Smooth muscle cell (in vitro differentiated cells): Measurements from ENCODE around the gene VPS13A. TPM values are rescaled to one million over a fixed set of nuclear protein-coding genes. Genes with fewer than 3 reads are reported as not detected.
"Not testable (repeated sequence)": the region's sequence is repeated elsewhere in the genome, so short reads cannot be mapped to it uniquely, and the experiment has no call there.

ENCODE experiments used
- DNase-seq: peaks from one replicate; lab custom pipeline; 2025; ENCODE audit not compliant: unreplicated experiment; lab: John Stamatoyannopoulos, UW
- H2AFZ ChIP-seq: fragments of 200-600 bp; sonication (generic); 2 replicates; pipeline ENCODE4 v1.6.0; 2016; ENCODE audit warnings: antibody characterized with exemption, low read depth, mild to moderate bottlenecking
- H3F3A ChIP-seq: fragments of 200-600 bp; sonication (generic); 2 replicates; pipeline ENCODE4 v1.6.0; 2017; ENCODE audit warnings: antibody characterized with exemption, low read depth
- H3K27ac ChIP-seq: fragments of 200-600 bp; sonication (generic); 2 replicates; pipeline ENCODE4 v1.5.1; 2016; ENCODE audit warnings: low read depth, mild to moderate bottlenecking
- H3K27me3 ChIP-seq: fragments of 200-600 bp; sonication (generic); 2 replicates; pipeline ENCODE4 v1.6.1; 2016; ENCODE audit warnings: low read depth, mild to moderate bottlenecking
- H3K36me3 ChIP-seq: fragments of 200-600 bp; sonication (generic); 2 replicates; pipeline ENCODE4 v1.5.1; 2016; ENCODE audit warnings: low read depth
- H3K4me1 ChIP-seq: fragments of 200-600 bp; sonication (generic); 2 replicates; pipeline ENCODE4 v1.5.1; 2016; ENCODE audit warnings: low read depth
- H3K4me2 ChIP-seq: fragments of 200-600 bp; sonication (generic); 2 replicates; pipeline ENCODE4 v1.6.0; 2016; ENCODE audit warnings: mild to moderate bottlenecking
- H3K4me3 ChIP-seq: fragments of 200-600 bp; sonication (generic); 2 replicates; pipeline ENCODE4 v1.5.1; 2016; ENCODE audit warnings: mild to moderate bottlenecking
- H3K79me2 ChIP-seq: fragments of 200-600 bp; sonication (generic); 2 replicates; pipeline ENCODE4 v1.6.0; 2016; ENCODE audit warnings: low read depth, mild to moderate bottlenecking
- H3K9ac ChIP-seq: fragments of 200-600 bp; sonication (generic); 2 replicates; pipeline ENCODE4 v1.6.0; 2016; ENCODE audit warnings: low read depth
- H3K9me3 ChIP-seq: fragments of 200-600 bp; sonication (generic); replicated peaks from 2 replicates; pipeline ENCODE4 v1.5.1; 2016; ENCODE audit warnings: low read depth
- H4K20me1 ChIP-seq: fragments of 200-600 bp; sonication (generic); 2 replicates; pipeline ENCODE4 v1.6.0; 2016; ENCODE audit warnings: low read depth
- WGBS: methylation state at CpG from one replicate; pipeline ENCODE4 v1.1.7; 2016; ENCODE audit warnings: low lambda C conversion rate; 5-methylcytosine and 5-hydroxymethylcytosine counted together
- polyA plus RNA-seq: library from polyadenylated mRNA; unstranded; fragments of >200 nt; fragmentation: Nextera tagmentation; extraction: Ambion mirVana; gene quantifications from 2 replicates; pipeline ENCODE4 v1.2.1, GENCODE V29; 2016
- total RNA-seq: library from RNA; depleted of rRNA; stranded (reverse); fragments of >200 nt; gene quantifications from 2 replicates; pipeline ENCODE4 v1.2.3, GENCODE V29; 2014
- TF ChIP-seq, protein P1 (sequence below): fragments of 200-600 bp; sonication (generic); IDR thresholded peaks from 2 replicates; pipeline ENCODE4 v1.5.1; 2017; ENCODE audit warnings: borderline replicate concordance, mild to moderate bottlenecking, antibody characterized with exemption; ENCODE audit not compliant: insufficient read depth, poor library complexity, severe bottlenecking

Gene VPS13A
- total and polyA plus RNA-seq, 2 experiments from 2014 or later: 1.6 to 17.0 TPM

DNA sequence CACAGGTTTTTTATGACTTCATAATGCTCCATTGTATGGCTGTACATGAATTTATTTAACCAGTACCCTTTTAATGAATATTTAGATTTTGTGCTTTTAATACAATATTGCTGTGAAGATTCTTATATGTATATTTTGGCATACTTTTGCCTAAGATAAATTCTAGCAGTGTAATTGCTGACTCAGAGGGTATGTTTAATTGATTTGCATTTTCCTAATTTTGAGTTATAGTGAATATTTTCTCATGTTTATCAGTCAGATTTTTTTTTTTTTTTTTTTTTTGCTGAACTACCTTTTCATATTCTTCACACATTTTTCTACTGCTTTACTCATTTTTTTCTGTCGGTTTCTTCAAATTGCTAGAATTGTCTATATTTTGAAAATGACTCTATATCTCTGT is 222.6 kb downstream of the VPS13A start:
- DNase-seq: no peak
- 89% methylated on average over 1 of the region's 1 CpG for WGBS
- Histone ChIP-seq H3K36me3 (no peaks in the 10 kb centered on the region), H3F3A (no peaks in the 10 kb centered on the region), H3K27ac (no peak overlapping the region), H3K79me2 (no peaks in the 10 kb centered on the region), H3K9me3 (no peaks in the 10 kb centered on the region), H3K27me3 (no peaks in the 10 kb centered on the region), H3K4me2 (no peak overlapping the region), H3K9ac (no peak overlapping the region), H2AFZ (no peak overlapping the region), H3K4me1 (no peaks in the 10 kb centered on the region), H3K4me3 (no peak overlapping the region), H4K20me1 (no peaks in the 10 kb centered on the region)
- TF ChIP-seq, protein P1, sequence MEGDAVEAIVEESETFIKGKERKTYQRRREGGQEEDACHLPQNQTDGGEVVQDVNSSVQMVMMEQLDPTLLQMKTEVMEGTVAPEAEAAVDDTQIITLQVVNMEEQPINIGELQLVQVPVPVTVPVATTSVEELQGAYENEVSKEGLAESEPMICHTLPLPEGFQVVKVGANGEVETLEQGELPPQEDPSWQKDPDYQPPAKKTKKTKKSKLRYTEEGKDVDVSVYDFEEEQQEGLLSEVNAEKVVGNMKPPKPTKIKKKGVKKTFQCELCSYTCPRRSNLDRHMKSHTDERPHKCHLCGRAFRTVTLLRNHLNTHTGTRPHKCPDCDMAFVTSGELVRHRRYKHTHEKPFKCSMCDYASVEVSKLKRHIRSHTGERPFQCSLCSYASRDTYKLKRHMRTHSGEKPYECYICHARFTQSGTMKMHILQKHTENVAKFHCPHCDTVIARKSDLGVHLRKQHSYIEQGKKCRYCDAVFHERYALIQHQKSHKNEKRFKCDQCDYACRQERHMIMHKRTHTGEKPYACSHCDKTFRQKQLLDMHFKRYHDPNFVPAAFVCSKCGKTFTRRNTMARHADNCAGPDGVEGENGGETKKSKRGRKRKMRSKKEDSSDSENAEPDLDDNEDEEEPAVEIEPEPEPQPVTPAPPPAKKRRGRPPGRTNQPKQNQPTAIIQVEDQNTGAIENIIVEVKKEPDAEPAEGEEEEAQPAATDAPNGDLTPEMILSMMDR: no peak

DNA sequence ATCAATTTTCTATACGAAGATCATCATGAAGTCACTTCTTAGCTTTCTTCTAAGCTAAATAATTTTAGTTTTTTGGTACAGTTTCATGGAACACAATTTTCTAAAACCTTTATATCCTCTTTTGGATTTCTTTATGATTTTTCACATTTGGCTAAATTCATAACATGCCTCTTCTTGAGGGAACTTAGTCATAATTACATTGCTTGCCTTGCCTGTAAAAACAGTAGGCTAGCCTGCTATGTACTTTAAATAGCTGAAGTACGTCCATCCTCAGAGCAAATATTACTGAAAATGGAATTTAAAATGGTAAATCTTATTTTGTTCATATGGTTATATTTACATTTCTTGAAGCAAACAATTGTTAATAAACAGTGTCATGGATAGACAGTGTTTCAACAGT is 225.0 kb downstream of the VPS13A start:
- TF ChIP-seq, protein P1: no peak
- H3K4me1 ChIP-seq: no peaks in the 10 kb centered on the region
- peaks cover 2% of the 10 kb centered on the region for H3K36me3 ChIP-seq
- H3K27ac ChIP-seq: no peak overlapping the region
- DNase-seq: no peak
- no peak overlapping the region for H3K4me2 ChIP-seq
- no peaks in the 10 kb centered on the region for H3K9me3 ChIP-seq
- H3F3A ChIP-seq: no peaks in the 10 kb centered on the region
- no peak overlapping the region for H3K4me3 ChIP-seq
- no peak overlapping the region for H2AFZ ChIP-seq
- no peaks in the 10 kb centered on the region for H3K27me3 ChIP-seq
- H4K20me1 ChIP-seq: no peaks in the 10 kb centered on the region
- WGBS: 85% methylated on average over 2 of the region's 2 CpGs
- no peak overlapping the region for H3K9ac ChIP-seq
- H3K79me2 ChIP-seq: no peaks in the 10 kb centered on the region

DNA sequence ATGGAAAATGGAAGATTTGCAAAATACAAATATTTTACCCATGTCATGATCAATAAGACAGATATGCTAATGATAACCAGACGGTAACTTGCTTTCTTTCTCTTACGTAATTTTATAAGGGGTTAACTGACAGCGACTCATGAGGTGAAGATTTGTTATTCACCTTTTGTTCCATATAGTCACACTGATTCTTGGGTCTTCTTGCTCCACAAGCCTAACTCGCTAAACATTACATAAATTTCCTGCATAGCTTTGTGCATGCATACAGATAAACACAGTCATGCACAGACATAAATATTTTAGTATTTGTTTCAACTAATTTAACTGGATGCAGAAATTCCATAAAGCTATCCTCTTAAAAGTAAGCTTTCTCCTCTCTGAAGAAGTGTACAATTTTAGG is 225.9 kb downstream of the VPS13A start:
- WGBS: 91% methylated on average over 4 of the region's 4 CpGs
- Histone ChIP-seq H3K27ac (no peak overlapping the region), H2AFZ (no peak overlapping the region), H3K4me1 (no peaks in the 10 kb centered on the region), H3K27me3 (no peaks in the 10 kb centered on the region), H3F3A (no peaks in the 10 kb centered on the region), H3K9ac (no peak overlapping the region), H3K4me2 (no peak overlapping the region), H4K20me1 (no peaks in the 10 kb centered on the region), H3K9me3 (no peaks in the 10 kb centered on the region), H3K36me3 (peaks cover 4% of the 10 kb centered on the region), H3K79me2 (no peaks in the 10 kb centered on the region), H3K4me3 (no peak overlapping the region)
- no peak for DNase-seq
- TF ChIP-seq, protein P1: no peak

DNA sequence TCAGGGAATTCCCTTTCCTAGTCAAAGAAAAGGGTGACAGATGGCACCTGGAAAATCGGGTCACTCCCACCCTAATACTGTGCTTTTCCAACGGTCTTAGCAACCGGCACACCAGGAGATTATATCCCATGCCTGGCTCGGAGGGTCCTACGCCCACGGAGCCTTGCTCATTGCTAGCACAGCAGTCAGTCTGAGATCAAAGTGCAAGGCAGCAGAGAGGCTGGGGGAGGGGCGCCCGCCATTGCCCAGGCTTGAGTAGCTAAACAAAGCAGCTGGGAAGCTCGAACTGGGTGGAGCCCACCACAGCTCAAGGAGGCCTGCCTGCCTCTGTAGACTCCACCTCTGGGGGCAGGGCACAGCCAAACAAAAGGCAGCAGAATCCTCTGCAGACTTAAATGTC is 231.2 kb downstream of the VPS13A start:
- not testable (repeated sequence) for H3K79me2 ChIP-seq, H3K4me3 ChIP-seq, H3K9ac ChIP-seq, DNase-seq, H3F3A ChIP-seq, H3K4me2 ChIP-seq, H3K4me1 ChIP-seq, H2AFZ ChIP-seq, H3K27me3 ChIP-seq, H3K9me3 ChIP-seq, H3K27ac ChIP-seq, H4K20me1 ChIP-seq, H3K36me3 ChIP-seq
- 84% methylated on average over 9 of the region's 9 CpGs for WGBS
